Right lobe of liver (tissue), 6 donors: ENCODE results near the gene MTA2. TPM values are rescaled to one million over a fixed set of nuclear protein-coding genes. Genes with fewer than 3 reads are reported as not detected.

Experiments
- ATAC-seq, 4 donors: fragments of 200-7000 bp; cut with Tn5 transposase; one replicate each; pipeline ENCODE4 v1.9.1; 2020; ENCODE audit warnings: mild to moderate bottlenecking in 4 of 4, moderate library complexity in 4 of 4
- DNase-seq, 3 donors: peaks; one replicate each; pipeline ENCODE4 v3.0.0-alpha.2; 2020
- H3K27ac ChIP-seq, 3 donors: fragments of 200-600 bp; one replicate each; pipeline ENCODE4 v1.8.0; 2022
- H3K27me3 ChIP-seq, 2 donors: fragments of 200-600 bp; one replicate each; pipeline ENCODE4 v1.8.0; 2022
- H3K36me3 ChIP-seq, 4 donors: fragments of 200-600 bp; sonication (generic) in 1 of 4; one replicate each; pipeline versions ENCODE4 v1.5.1 to v1.8.0; 2017 to 2022; ENCODE audit warnings: control low read depth in 1 of 4
- H3K4me1 ChIP-seq, 4 donors: fragments of 200-600 bp; sonication (generic) in 1 of 4; one replicate each; pipeline versions ENCODE4 v1.5.1 to v1.8.0; 2017 to 2022; ENCODE audit warnings: control low read depth in 1 of 4
- H3K4me3 ChIP-seq, 3 donors: fragments of 200-600 bp; one replicate each; pipeline ENCODE4 v1.8.0; 2022
- H3K9me3 ChIP-seq, 4 donors: fragments of 200-600 bp; sonication (generic) in 1 of 4; one replicate each; pipeline versions ENCODE4 v1.5.1 to v1.8.0; 2017 to 2022; ENCODE audit warnings: control low read depth in 1 of 4
- CTCF ChIP-seq, 4 donors: fragments of 200-600 bp in 3 of 4; fragments of 450-650 bp in 1 of 4; IDR thresholded peaks; one replicate each; pipeline versions ENCODE4 v1.5.1 to v1.8.0; 2016 to 2022; ENCODE audit warnings: antibody characterized with exemption in 4 of 4, mild to moderate bottlenecking in 2 of 4
- POLR2A ChIP-seq: fragments of 450-650 bp; IDR thresholded peaks from one replicate; pipeline ENCODE4 v1.6.1; 2017; ENCODE audit warnings: antibody characterized with exemption, mild to moderate bottlenecking
- WGBS: methylation state at CpG from one replicate; pipeline ENCODE4 v1.1.6; 2018; ENCODE audit warnings: low coverage, low lambda C conversion rate; ENCODE audit not compliant: insufficient coverage; ENCODE audit errors: missing lambda C conversion rate; 5-methylcytosine and 5-hydroxymethylcytosine counted together
- intact Hi-C, 2 donors: fragments of 100-400 bp; cut with DNase I; formaldehyde crosslinking; loops; one replicate each; pipeline versions ENCODE4 v1.11.2 to v1.14.1; 2022
- total RNA-seq, 6 experiments: library from RNA; depleted of rRNA in 2 of 6; stranded (reverse); fragments of >200 nt in 2 of 6; fragmentation: NEBNext Ultra II Directional in 3 of 6; extraction: Animal tissue kit (Norgen Biotek cat#: 25700) in 3 of 6; gene quantifications; one replicate each; pipeline versions ENCODE4 v1.1.0 to v1.2.4, GENCODE V29; 2016 to 2023
- donor health status: DM: no; HTN: yes; CAD: no.
- donor health status: DM: no; HTN: no; CAD: no.
- donor health status: DM: no; HTN: no; CAD: no.
- donor health status: DM: no; HTN: yes; CAD: no.
- donor health status: DM: no; HTN: yes; CAD: no.

The MTA2 gene
- total RNA-seq, 6 experiments from 2014 or later, result 20.0 to 38.0 (median 31.8) TPM

GRCh38 chr11:62645671-62645945, 43.9 kb upstream of the MTA2 start:
- no peaks in the 10 kb centered on the region for H3K9me3 ChIP-seq
- H3K4me1 ChIP-seq, result peaks cover 0 to 17% (median 8%) of the 10 kb centered on the region in 4 donors
- ATAC-seq (no peak), DNase-seq (no peak)
- 0% methylated on average over 4 of the region's 11 CpGs for WGBS
- H3K36me3 ChIP-seq, result peaks cover 0 to 26% (median 11%) of the 10 kb centered on the region in 4 donors
- H3K27me3 ChIP-seq, result no peaks in the 10 kb centered on the region
- peak overlapping the region; percentile 83 to 99 (median 98) for H3K4me3 ChIP-seq
- intact Hi-C loops, result no loop called here
- TF ChIP-seq POLR2A (no peak), CTCF (IDR thresholded peaks at IDR 0.05) (no peak)
- H3K27ac ChIP-seq, result peak overlapping the region; percentile 85 to 92 (median 89)

GRCh38 chr11:62644220-62644619, 42.6 kb upstream of the MTA2 start:
- Histone ChIP-seq H3K4me3 (no peak overlapping the region), H3K27ac (no peak overlapping the region), H3K9me3 (no peaks in the 10 kb centered on the region), H3K27me3 (no peaks in the 10 kb centered on the region), H3K36me3 (peaks cover 0 to 20% (median 6%) of the 10 kb centered on the region in 4 donors), H3K4me1 (peaks cover 0 to 17% (median 8%) of the 10 kb centered on the region in 4 donors)
- intact Hi-C loops, result no loop called here
- TF ChIP-seq CTCF (IDR thresholded peaks at IDR 0.05) (no peak), POLR2A (no peak)
- 67% methylated on average over 8 of the region's 8 CpGs for WGBS
- DNase-seq, result no peak
- no peak for ATAC-seq

GRCh38 chr11:62632492-62632891, 30.8 kb upstream of the MTA2 start:
- DNase-seq (no peak), ATAC-seq (no peak)
- Histone ChIP-seq H3K27ac (no peak overlapping the region), H3K4me1 (no peaks in the 10 kb centered on the region), H3K27me3 (no peaks in the 10 kb centered on the region), H3K4me3 (no peak overlapping the region), H3K36me3 (peaks cover 18 to 99% (median 55%) of the 10 kb centered on the region in 4 donors), H3K9me3 (no peaks in the 10 kb centered on the region)
- intact Hi-C loops, result no loop called here
- WGBS, result 72% methylated on average over 2 of the region's 6 CpGs
- no peak for TF ChIP-seq POLR2A

GRCh38 chr11:62627713-62628112, 26.0 kb upstream of the MTA2 start:
- intact Hi-C loops, result no loop called here
- TF ChIP-seq POLR2A (no peak), CTCF (IDR thresholded peaks at IDR 0.05) (no peak)
- Histone ChIP-seq H3K27me3 (no peaks in the 10 kb centered on the region), H3K4me3 (no peak overlapping the region), H3K9me3 (no peaks in the 10 kb centered on the region), H3K4me1 (no peaks in the 10 kb centered on the region), H3K36me3 (peaks cover 10 to 78% (median 42%) of the 10 kb centered on the region in 4 donors), H3K27ac (no peak overlapping the region)
- ATAC-seq (peak in 1 of 4 donors; percentile 15), DNase-seq (no peak)
- WGBS, result 86% methylated on average over 3 of the region's 3 CpGs

GRCh38 chr11:62622476-62623089, 20.9 kb upstream of the MTA2 start:
- no peaks in the 10 kb centered on the region for H3K9me3 ChIP-seq
- no peak for TF ChIP-seq CTCF (IDR thresholded peaks at IDR 0.05)
- no peak for TF ChIP-seq POLR2A
- 71% methylated on average over 5 of the region's 7 CpGs for WGBS
- DNase-seq, result no peak
- ATAC-seq, result no peak
- H3K4me1 ChIP-seq, result peaks cover 0 to 8% (median 4%) of the 10 kb centered on the region in 4 donors
- intact Hi-C loops, result no loop called here
- no peaks in the 10 kb centered on the region for H3K27me3 ChIP-seq
- peak overlapping the region in 2 of 3 donors; percentile 74 to 76 for H3K4me3 ChIP-seq
- peak overlapping the region; percentile 60 to 76 (median 61) for H3K27ac ChIP-seq
- peaks cover 0 to 27% (median 13%) of the 10 kb centered on the region in 4 donors for H3K36me3 ChIP-seq
